Measurements from ENCODE around the gene LOC128125822.

The LOC128125822 gene

DNA sequence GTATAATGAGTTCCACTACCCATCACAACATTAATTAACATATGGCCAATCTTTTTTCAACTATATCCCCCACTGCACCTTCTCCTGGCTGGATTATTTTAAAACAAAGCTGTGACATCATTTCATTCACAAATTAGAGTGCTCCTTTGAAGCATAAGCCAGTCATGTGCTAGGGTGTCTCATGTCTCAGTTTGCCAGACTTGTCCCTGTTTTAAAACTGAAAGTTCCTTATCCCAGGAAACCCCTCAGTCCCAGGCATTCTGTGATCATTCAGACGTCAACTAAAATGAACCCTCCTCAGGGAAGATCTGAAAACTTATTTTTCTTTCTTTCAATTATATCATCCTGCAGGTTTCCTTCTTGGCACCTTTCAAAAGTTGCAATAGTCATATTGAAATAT is 29.3 kb upstream of the LOC128125822 start:
- TF ChIP-seq EP300 (IDR thresholded peaks at IDR 0.05; ENCODE audit: borderline replicate concordance), result no peak
- no peak for TF ChIP-seq NFIC (IDR thresholded peaks at IDR 0.05)
- TF ChIP-seq CREB1 (IDR thresholded peaks at IDR 0.05; ENCODE audit: low read depth), result no peak
- TF ChIP-seq FOXM1 (IDR thresholded peaks at IDR 0.05; ENCODE audit: borderline replicate concordance, low read depth), result no peak
- no peak for TF ChIP-seq TAF1 (IDR thresholded peaks at IDR 0.05; ENCODE audit: low read depth)
- TF ChIP-seq EGR1 (IDR thresholded peaks at IDR 0.05), result no peak
- TF ChIP-seq YY1 (IDR thresholded peaks at IDR 0.05; ENCODE audit: low read depth), result no peak
- TF ChIP-seq, protein P1, sequence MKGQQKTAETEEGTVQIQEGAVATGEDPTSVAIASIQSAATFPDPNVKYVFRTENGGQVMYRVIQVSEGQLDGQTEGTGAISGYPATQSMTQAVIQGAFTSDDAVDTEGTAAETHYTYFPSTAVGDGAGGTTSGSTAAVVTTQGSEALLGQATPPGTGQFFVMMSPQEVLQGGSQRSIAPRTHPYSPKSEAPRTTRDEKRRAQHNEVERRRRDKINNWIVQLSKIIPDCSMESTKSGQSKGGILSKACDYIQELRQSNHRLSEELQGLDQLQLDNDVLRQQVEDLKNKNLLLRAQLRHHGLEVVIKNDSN (IDR thresholded peaks at IDR 0.05), result no peak
- TF ChIP-seq, protein P2, sequence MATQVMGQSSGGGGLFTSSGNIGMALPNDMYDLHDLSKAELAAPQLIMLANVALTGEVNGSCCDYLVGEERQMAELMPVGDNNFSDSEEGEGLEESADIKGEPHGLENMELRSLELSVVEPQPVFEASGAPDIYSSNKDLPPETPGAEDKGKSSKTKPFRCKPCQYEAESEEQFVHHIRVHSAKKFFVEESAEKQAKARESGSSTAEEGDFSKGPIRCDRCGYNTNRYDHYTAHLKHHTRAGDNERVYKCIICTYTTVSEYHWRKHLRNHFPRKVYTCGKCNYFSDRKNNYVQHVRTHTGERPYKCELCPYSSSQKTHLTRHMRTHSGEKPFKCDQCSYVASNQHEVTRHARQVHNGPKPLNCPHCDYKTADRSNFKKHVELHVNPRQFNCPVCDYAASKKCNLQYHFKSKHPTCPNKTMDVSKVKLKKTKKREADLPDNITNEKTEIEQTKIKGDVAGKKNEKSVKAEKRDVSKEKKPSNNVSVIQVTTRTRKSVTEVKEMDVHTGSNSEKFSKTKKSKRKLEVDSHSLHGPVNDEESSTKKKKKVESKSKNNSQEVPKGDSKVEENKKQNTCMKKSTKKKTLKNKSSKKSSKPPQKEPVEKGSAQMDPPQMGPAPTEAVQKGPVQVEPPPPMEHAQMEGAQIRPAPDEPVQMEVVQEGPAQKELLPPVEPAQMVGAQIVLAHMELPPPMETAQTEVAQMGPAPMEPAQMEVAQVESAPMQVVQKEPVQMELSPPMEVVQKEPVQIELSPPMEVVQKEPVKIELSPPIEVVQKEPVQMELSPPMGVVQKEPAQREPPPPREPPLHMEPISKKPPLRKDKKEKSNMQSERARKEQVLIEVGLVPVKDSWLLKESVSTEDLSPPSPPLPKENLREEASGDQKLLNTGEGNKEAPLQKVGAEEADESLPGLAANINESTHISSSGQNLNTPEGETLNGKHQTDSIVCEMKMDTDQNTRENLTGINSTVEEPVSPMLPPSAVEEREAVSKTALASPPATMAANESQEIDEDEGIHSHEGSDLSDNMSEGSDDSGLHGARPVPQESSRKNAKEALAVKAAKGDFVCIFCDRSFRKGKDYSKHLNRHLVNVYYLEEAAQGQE (IDR thresholded peaks at IDR 0.05; ENCODE audit: low read depth), result no peak
- no peak for TF ChIP-seq CEBPB (IDR thresholded peaks at IDR 0.05)
- TF ChIP-seq RAD21 (IDR thresholded peaks at IDR 0.05; ENCODE audit: low read depth), result no peak
- TF ChIP-seq, protein P3, sequence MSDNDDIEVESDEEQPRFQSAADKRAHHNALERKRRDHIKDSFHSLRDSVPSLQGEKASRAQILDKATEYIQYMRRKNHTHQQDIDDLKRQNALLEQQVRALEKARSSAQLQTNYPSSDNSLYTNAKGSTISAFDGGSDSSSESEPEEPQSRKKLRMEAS (IDR thresholded peaks at IDR 0.05), result no peak

DNA sequence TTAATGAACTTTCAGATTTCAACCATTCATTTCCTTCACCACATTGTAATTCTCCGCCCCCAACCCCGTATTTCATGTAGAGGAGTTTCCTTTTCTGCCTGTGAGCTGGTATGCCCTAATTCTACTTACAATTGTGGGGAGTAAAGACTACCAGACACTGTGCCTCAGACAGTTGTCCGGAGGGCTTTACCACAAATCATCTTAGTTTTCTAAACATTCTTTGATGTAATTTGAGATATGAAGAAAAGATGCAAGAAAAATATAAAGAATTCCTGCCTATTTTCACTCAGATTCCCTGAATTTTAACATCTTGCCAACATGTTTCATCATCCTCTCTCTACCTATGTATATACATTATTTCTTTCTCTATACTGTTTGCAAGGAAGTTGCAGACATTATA is 28.3 kb upstream of the LOC128125822 start:
- TF ChIP-seq TAF1 (IDR thresholded peaks at IDR 0.05; ENCODE audit: low read depth), result no peak
- no peak for TF ChIP-seq RAD21 (IDR thresholded peaks at IDR 0.05; ENCODE audit: low read depth)
- no peak for TF ChIP-seq EGR1 (IDR thresholded peaks at IDR 0.05)
- TF ChIP-seq TCF12 (IDR thresholded peaks at IDR 0.05; ENCODE audit: low read depth), result no peak
- TF ChIP-seq TEAD4 (IDR thresholded peaks at IDR 0.05), result no peak
- TF ChIP-seq, protein P2 (IDR thresholded peaks at IDR 0.05; ENCODE audit: low read depth), result no peak
- TF ChIP-seq, protein P1 (IDR thresholded peaks at IDR 0.05), result no peak
- TF ChIP-seq EP300 (IDR thresholded peaks at IDR 0.05; ENCODE audit: borderline replicate concordance), result no peak
- TF ChIP-seq CREB1 (IDR thresholded peaks at IDR 0.05; ENCODE audit: low read depth), result no peak
- TF ChIP-seq, protein P3 (IDR thresholded peaks at IDR 0.05), result no peak

- TF ChIP-seq TAF1 (IDR thresholded peaks at IDR 0.05; ENCODE audit: low read depth), result no peak
- no peak for TF ChIP-seq YY1 (IDR thresholded peaks at IDR 0.05; ENCODE audit: low read depth)
- TF ChIP-seq NFIC (IDR thresholded peaks at IDR 0.05), result no peak
- TF ChIP-seq, protein P2 (IDR thresholded peaks at IDR 0.05; ENCODE audit: low read depth), result no peak
- no peak for TF ChIP-seq RAD21 (IDR thresholded peaks at IDR 0.05; ENCODE audit: low read depth)
Observed at GRCh38 chr6:63546236-63546635, 26.0 kb upstream of the LOC128125822 start.

DNA sequence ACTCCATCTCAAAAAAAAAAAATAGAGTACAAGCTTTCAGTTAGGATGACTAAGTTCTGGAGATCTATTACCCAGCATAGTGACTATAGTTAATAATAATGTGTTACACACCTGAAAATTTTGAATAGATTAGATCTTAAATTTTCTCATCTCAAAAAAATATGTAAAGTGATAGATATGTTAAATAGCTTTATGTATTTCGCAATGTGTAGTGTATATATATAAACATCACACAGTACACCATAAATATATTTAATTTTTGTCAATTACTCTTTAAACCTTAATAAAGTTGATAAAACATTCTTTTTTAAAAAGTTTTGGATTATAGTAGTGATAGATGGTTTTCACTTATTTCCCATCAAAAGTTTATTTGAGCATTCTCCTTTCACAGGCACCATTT is 25.6 kb upstream of the LOC128125822 start:
- TF ChIP-seq RAD21 (IDR thresholded peaks at IDR 0.05; ENCODE audit: low read depth) (no peak), YY1 (IDR thresholded peaks at IDR 0.05; ENCODE audit: low read depth) (no peak), TEAD4 (IDR thresholded peaks at IDR 0.05) (no peak), ZBTB7A (IDR thresholded peaks at IDR 0.05; ENCODE audit: low read depth) (no peak), NFIC (IDR thresholded peaks at IDR 0.05) (no peak), TAF1 (IDR thresholded peaks at IDR 0.05; ENCODE audit: low read depth) (no peak), EP300 (IDR thresholded peaks at IDR 0.05; ENCODE audit: borderline replicate concordance) (no peak)
- TF ChIP-seq, protein P3 (IDR thresholded peaks at IDR 0.05), result no peak

- TF ChIP-seq, protein P2 (IDR thresholded peaks at IDR 0.05; ENCODE audit: low read depth), result no peak
- no peak for TF ChIP-seq FOXM1 (IDR thresholded peaks at IDR 0.05; ENCODE audit: borderline replicate concordance, low read depth)
- no peak for TF ChIP-seq TAF1 (IDR thresholded peaks at IDR 0.05; ENCODE audit: low read depth)
Observed at GRCh38 chr6:63549076-63549475, 23.2 kb upstream of the LOC128125822 start.

Data from Ishikawa (cell line).